Neural cell (in vitro differentiated cells): ENCODE results near the gene IRF4. TPM values are rescaled to one million over a fixed set of nuclear protein-coding genes. Genes with fewer than 3 reads are reported as not detected.

Experiments used
- H2AFZ ChIP-seq: fragments of 200-600, 300-800 bp; sonication (generic), shearing (Covaris generic); 2 replicates; pipeline ENCODE4 v1.6.0; 2014; ENCODE audit warnings: low read depth, mild to moderate bottlenecking, antibody characterized with exemption, low read length, moderate library complexity
- H3F3A ChIP-seq: fragments of 200-600 bp; shearing (Covaris generic); 2 replicates; pipeline ENCODE4 v1.6.1; 2016; ENCODE audit warnings: mild to moderate bottlenecking, moderate library complexity, mixed read lengths, antibody characterized with exemption, low read length; ENCODE audit not compliant: insufficient read depth, poor library complexity, severe bottlenecking
- H3K27ac ChIP-seq: fragments of 200-600, 300-800 bp; sonication (generic), shearing (Covaris generic); 2 replicates; pipeline ENCODE4 v1.5.1; 2014; ENCODE audit warnings: mild to moderate bottlenecking, low read length, moderate library complexity
- H3K27me3 ChIP-seq: fragments of 300-800, 200-600 bp; sonication (generic), shearing (Covaris generic); 2 replicates; pipeline ENCODE4 v1.6.0; 2014; ENCODE audit warnings: mild to moderate bottlenecking, low read depth, low read length, moderate library complexity; ENCODE audit not compliant: insufficient read depth
- H3K36me3 ChIP-seq: fragments of 300-800, 200-600 bp; sonication (generic), shearing (Covaris generic); 2 replicates; pipeline ENCODE4 v1.5.1; 2014; ENCODE audit warnings: mild to moderate bottlenecking, antibody characterized with exemption, low read length, moderate library complexity; ENCODE audit not compliant: insufficient read depth
- H3K4me2 ChIP-seq: fragments of 300-800, 200-600 bp; sonication (generic), shearing (Covaris generic); 2 replicates; pipeline ENCODE4 v1.6.0; 2014; ENCODE audit warnings: mild to moderate bottlenecking, low read length
- H3K4me3 ChIP-seq: fragments of 300-800, 200-600 bp; sonication (generic), shearing (Covaris generic); 2 replicates; pipeline ENCODE4 v1.5.1; 2014; ENCODE audit warnings: mild to moderate bottlenecking, low read length, moderate library complexity
- H3K79me2 ChIP-seq: fragments of 200-600 bp; shearing (Covaris generic); replicated peaks from 2 replicates; pipeline ENCODE4 v1.6.0; 2014; ENCODE audit warnings: mild to moderate bottlenecking, low read length, moderate library complexity; ENCODE audit not compliant: insufficient read depth
- H3K9ac ChIP-seq: fragments of 300-800, 200-600 bp; sonication (generic), shearing (Covaris generic); 2 replicates; pipeline ENCODE4 v1.6.1; 2016; ENCODE audit warnings: mild to moderate bottlenecking, low read length, mixed read lengths
- H3K9me2 ChIP-seq: fragments of 200-600 bp; shearing (Covaris generic); 2 replicates; pipeline ENCODE4 v1.6.1; 2016; ENCODE audit warnings: mild to moderate bottlenecking, low read length, mixed read lengths; ENCODE audit not compliant: insufficient read depth
- H3K9me3 ChIP-seq: fragments of 200-600, 300-800 bp; sonication (generic), shearing (Covaris generic); 2 replicates; pipeline ENCODE4 v1.6.1; 2016; ENCODE audit warnings: mild to moderate bottlenecking, mixed run types, low read length, moderate library complexity, mixed read lengths
- H4K20me1 ChIP-seq: fragments of 200-600 bp; shearing (Covaris generic); 2 replicates; pipeline ENCODE4 v1.6.1; 2016; ENCODE audit warnings: mild to moderate bottlenecking, mixed run types; ENCODE audit not compliant: insufficient read depth
- CTCF ChIP-seq: fragments of 450-650 bp; IDR thresholded peaks from 2 replicates; pipeline ENCODE4 v1.5.1; 2014; ENCODE audit warnings: antibody characterized with exemption, mild to moderate bottlenecking, moderate library complexity; ENCODE audit not compliant: poor library complexity, severe bottlenecking
- EP300 ChIP-seq: fragments of 450-650 bp; conservative IDR thresholded peaks from 2 replicates; pipeline ENCODE4 v1.6.1; 2014; ENCODE audit warnings: antibody characterized with exemption, mild to moderate bottlenecking, moderate library complexity; ENCODE audit not compliant: poor library complexity, severe bottlenecking
- EZH2 ChIP-seq: fragments of 200-600, 300-800 bp; shearing (Covaris generic), sonication (generic); IDR thresholded peaks from 2 replicates; pipeline ENCODE4 v1.6.1; 2014; ENCODE audit warnings: antibody characterized with exemption, low read length, borderline replicate concordance, mild to moderate bottlenecking; ENCODE audit not compliant: insufficient read depth, poor library complexity, severe bottlenecking
- MXI1 ChIP-seq: fragments of 450-650 bp; conservative IDR thresholded peaks from 2 replicates; pipeline ENCODE4 v1.6.1; 2014; ENCODE audit warnings: antibody characterized with exemption, mild to moderate bottlenecking; ENCODE audit not compliant: poor library complexity, severe bottlenecking
- POLR2AphosphoS5 ChIP-seq: IDR thresholded peaks from 2 replicates; pipeline ENCODE4 v1.6.1; 2012
- RAD21 ChIP-seq: fragments of 450-650 bp; conservative IDR thresholded peaks from 2 replicates; pipeline ENCODE4 v1.6.1; 2014; ENCODE audit warnings: antibody characterized with exemption, mild to moderate bottlenecking, moderate library complexity
- REST ChIP-seq: IDR thresholded peaks from 2 replicates; pipeline ENCODE4 v1.6.1; 2012; ENCODE audit warnings: borderline replicate concordance
- SMC3 ChIP-seq: fragments of 450-650 bp; conservative IDR thresholded peaks from 2 replicates; pipeline ENCODE4 v1.6.1; 2014; ENCODE audit warnings: antibody characterized with exemption, mild to moderate bottlenecking, moderate library complexity; ENCODE audit not compliant: poor library complexity
- TAF1 ChIP-seq: IDR thresholded peaks from 2 replicates; pipeline ENCODE4 v1.6.1; 2012; ENCODE audit warnings: low read depth
- polyA plus RNA-seq: library from polyadenylated mRNA; depleted of rRNA; stranded (reverse); fragments of >200 nt; gene quantifications from 2 replicates; pipeline ENCODE4 v1.2.3, GENCODE V29; 2014

The IRF4 gene
- polyA plus RNA-seq, 1 donor from 2014 or later = 0.05 TPM

- H4K20me1 ChIP-seq = no peaks in the 10 kb centered on the region
- no peak overlapping the region for H3K4me2 ChIP-seq
- H3K9ac ChIP-seq = no peak overlapping the region
- H3K27me3 ChIP-seq = no peaks in the 10 kb centered on the region
- no peak overlapping the region for H3K27ac ChIP-seq
- no peaks in the 10 kb centered on the region for H3K36me3 ChIP-seq
- no peaks in the 10 kb centered on the region for H3K79me2 ChIP-seq
- H2AFZ ChIP-seq = no peak overlapping the region
- H3K9me2 ChIP-seq = no peaks in the 10 kb centered on the region
- H3F3A ChIP-seq = no peaks in the 10 kb centered on the region
- no peak for TF ChIP-seq REST
- TF ChIP-seq SMC3 = no peak
- TF ChIP-seq MXI1 = no peak
- TF ChIP-seq EZH2 = no peak
- no peak for TF ChIP-seq TAF1
- TF ChIP-seq EP300 = no peak
- no peak for TF ChIP-seq CTCF
- TF ChIP-seq POLR2AphosphoS5 = no peak
- TF ChIP-seq RAD21 = no peak
- H3K9me3 ChIP-seq = no peaks in the 10 kb centered on the region
- no peak overlapping the region for H3K4me3 ChIP-seq
Measured at GRCh38 chr6:344816-345340, 46.7 kb upstream of the IRF4 start.

GRCh38 chr6:345747-346385, 45.7 kb upstream of the IRF4 start:
- no peaks in the 10 kb centered on the region for H3K9me3 ChIP-seq
- H3K4me2 ChIP-seq = no peak overlapping the region
- H3K27ac ChIP-seq = no peak overlapping the region
- no peaks in the 10 kb centered on the region for H3K27me3 ChIP-seq
- no peaks in the 10 kb centered on the region for H4K20me1 ChIP-seq
- no peaks in the 10 kb centered on the region for H3F3A ChIP-seq
- no peaks in the 10 kb centered on the region for H3K79me2 ChIP-seq
- H3K9ac ChIP-seq = no peak overlapping the region
- no peaks in the 10 kb centered on the region for H3K36me3 ChIP-seq
- H3K9me2 ChIP-seq = no peaks in the 10 kb centered on the region
- H3K4me3 ChIP-seq = no peak overlapping the region
- TF ChIP-seq TAF1 (no peak), EP300 (no peak), POLR2AphosphoS5 (no peak), MXI1 (no peak), CTCF (no peak), EZH2 (no peak), SMC3 (no peak), REST (no peak), RAD21 (no peak)
- no peak overlapping the region for H2AFZ ChIP-seq
